HepG2 (cell line): ENCODE measurements around the gene PRRT1. TPM values are rescaled to one million over a fixed set of nuclear protein-coding genes. Genes with fewer than 3 reads are reported as not detected.

ENCODE experiments used
- ATAC-seq: fragments of 200-7000 bp; cut with Tn5 transposase; 3 replicates; pipeline ENCODE4 v1.9.1; 2020; ENCODE audit warnings: mild to moderate bottlenecking, moderate library complexity
- BruUV-seq: library from RNA; stranded (reverse); fragments of 400-500 nt; replicated peaks from 2 replicates; lab custom pipeline; 2021; lab: Mats Ljungman, UMichigan
- CTCF ChIA-PET: fragments of 300-600 bp; formaldehyde crosslinking; extraction: SDS; loops from one replicate; lab custom pipeline; 2021; ENCODE audit warnings: low total read pairs, inconsistent platforms, low intra/inter-chr PET ratio; lab: Yijun Ruan, JAX
- POLR2A ChIA-PET: fragments of 350-600 bp; sonication (Branson Sonifier 250); formaldehyde crosslinking; loops from one replicate; lab custom pipeline; 2020; ENCODE audit warnings: antibody characterized with exemption, inconsistent platforms; lab: Yijun Ruan, JAX
- DNase-seq: peaks from one replicate; pipeline ENCODE4 v3.0.0-alpha.2; 2015; ENCODE audit warnings: low spot score
- FAIRE-seq: peaks from 3 replicates; lab custom pipeline; 2011; peaks lifted over from hg19 to GRCh38; lab: Jason Lieb, UNC
- H2AFZ ChIP-seq: one replicate; pipeline ENCODE4 v1.6.1; 2011; ENCODE audit warnings: low read length, inconsistent platforms
- H3K27ac ChIP-seq: fragments of 300-600 bp; 3 replicates; pipeline ENCODE4 v1.8.0; 2011; ENCODE audit warnings: mixed run types, mild to moderate bottlenecking, mixed read lengths, low read length, inconsistent platforms; ENCODE audit not compliant: insufficient read depth; ENCODE audit errors: extremely low read length
- H3K27me3 ChIP-seq, 2 experiments: fragments of 200-600 bp in 1 of 2; 2 replicates in 1 of 2; 3 replicates in 1 of 2; pipeline versions ENCODE4 v1.6.0 to v1.8.0; 2011; ENCODE audit warnings: low read length in 2 of 2, mild to moderate bottlenecking in 2 of 2, moderate library complexity in 2 of 2, inconsistent platforms in 1 of 2; ENCODE audit not compliant: insufficient read depth in 2 of 2, control insufficient read depth in 1 of 2
- H3K36me3 ChIP-seq, 2 experiments: fragments of 200-600 bp in 1 of 2; replicated peaks in 1 of 2; 2 replicates in 1 of 2; 3 replicates in 1 of 2; pipeline versions ENCODE4 v1.5.1 to v1.8.0; 2011; ENCODE audit warnings: low read length in 2 of 2, inconsistent platforms in 1 of 2; ENCODE audit not compliant: insufficient read depth in 2 of 2, control insufficient read depth in 1 of 2
- H3K4me1 ChIP-seq: 2 replicates; pipeline ENCODE4 v1.5.1; 2012; ENCODE audit warnings: low read length, inconsistent platforms; ENCODE audit not compliant: insufficient read depth
- H3K4me2 ChIP-seq: 2 replicates; pipeline ENCODE4 v1.6.0; 2011; ENCODE audit warnings: low read depth, low read length, inconsistent platforms
- H3K4me3 ChIP-seq, 3 experiments: fragments of 200-600 bp in 1 of 3; sonication (generic), shearing (Covaris generic) in 1 of 3; replicated peaks in 1 of 3; 2 replicates each; pipeline ENCODE4 v1.5.1; 2011 to 2016; ENCODE audit warnings: low read length in 3 of 3, inconsistent platforms in 2 of 3, low read depth in 2 of 3, mild to moderate bottlenecking in 2 of 3, control low read depth in 1 of 3, mixed read lengths in 1 of 3; ENCODE audit not compliant: insufficient read depth in 1 of 3
- H3K79me2 ChIP-seq: one replicate; pipeline ENCODE4 v1.6.1; 2011; ENCODE audit warnings: low read length, inconsistent platforms; ENCODE audit not compliant: insufficient read depth
- H3K9ac ChIP-seq: 2 replicates; pipeline ENCODE4 v1.6.0; 2011; ENCODE audit warnings: mild to moderate bottlenecking, low read depth, low read length, inconsistent platforms; ENCODE audit not compliant: insufficient read depth
- H3K9me3 ChIP-seq: 2 replicates; pipeline ENCODE4 v1.5.1; 2012; ENCODE audit warnings: mild to moderate bottlenecking, low read length
- H4K20me1 ChIP-seq: 2 replicates; pipeline ENCODE4 v1.6.0; 2011; ENCODE audit warnings: inconsistent platforms, mild to moderate bottlenecking, low read length, moderate library complexity; ENCODE audit not compliant: insufficient read depth
- ETV6 ChIP-seq: sonication (generic); formaldehyde crosslinking; conservative IDR thresholded peaks from 2 replicates; pipeline ENCODE4 v1.4.0; 2020; ENCODE audit warnings: missing genetic modification reagents
- KLF11 ChIP-seq: IDR thresholded peaks from 2 replicates; pipeline ENCODE4 v1.6.1; 2016; ENCODE audit warnings: missing compliant biosample characterization
- KLF15 ChIP-seq: sonication (generic); formaldehyde crosslinking; IDR thresholded peaks from 2 replicates; pipeline ENCODE4 v1.8.1; 2023; ENCODE audit warnings: borderline replicate concordance, mild to moderate bottlenecking, inconsistent platforms, missing genetic modification reagents, mixed read lengths
- MAF1 ChIP-seq: sonication (generic); formaldehyde crosslinking; IDR thresholded peaks from 2 replicates; pipeline ENCODE4 v1.5.0; 2020; ENCODE audit warnings: missing genetic modification reagents, borderline replicate concordance
- MIER2 ChIP-seq: IDR thresholded peaks from 2 replicates; pipeline ENCODE4 v1.6.1; 2016; ENCODE audit warnings: missing biosample characterization, missing genetic modification reagents
- ZBTB38 ChIP-seq: sonication (generic); formaldehyde crosslinking; IDR thresholded peaks from 2 replicates; pipeline ENCODE4 v1.5.1; 2020; ENCODE audit warnings: mild to moderate bottlenecking, missing genetic modification reagents
- ZFP36L1 ChIP-seq: sonication (generic); formaldehyde crosslinking; IDR thresholded peaks from 2 replicates; pipeline ENCODE4 v1.8.0; 2022; ENCODE audit warnings: mild to moderate bottlenecking, missing genetic modification reagents, moderate library complexity
- ZNF205 ChIP-seq: IDR thresholded peaks from 2 replicates; pipeline ENCODE4 v1.6.1; 2018; ENCODE audit warnings: missing biosample characterization, missing genetic modification reagents
- ZNF772 ChIP-seq: sonication (generic); formaldehyde crosslinking; IDR thresholded peaks from 2 replicates; pipeline ENCODE4 v1.5.0; 2020; ENCODE audit warnings: mild to moderate bottlenecking, missing genetic modification reagents
- WGBS: methylation state at CpG from one replicate; pipeline ENCODE4 v1.1.6; 2017; ENCODE audit warnings: low lambda C conversion rate; 5-methylcytosine and 5-hydroxymethylcytosine counted together
- in situ Hi-C: cut with HindIII; loops from 2 replicates; pipeline ENCODE4 v1.10.0; 2017; ENCODE audit warnings: low pct_unique_long_range_greater_than_20kb; ENCODE audit not compliant: extremely low pct_ligation_motif_present
- intact Hi-C: fragments of 100-400 bp; cut with micrococcal nuclease; formaldehyde crosslinking; loops from one replicate; pipeline ENCODE4 v1.10.0; 2022; ENCODE audit not compliant: unreplicated experiment
- polyA plus RNA-seq, 8 experiments: library from polyadenylated mRNA; depleted of rRNA in 3 of 8; stranded (reverse) in 7 of 8; unstranded in 1 of 8; fragments of >200 nt; fragmentation: Illumina TruSeq in 4 of 8; extraction: Trizol in 4 of 8; gene quantifications; 2 replicates each; pipeline versions ENCODE4 v1.2.1 to v1.2.3, GENCODE V29; 2011 to 2016; ENCODE audit warnings: low read depth in 4 of 8, missing spikeins in 1 of 8, mixed read lengths in 1 of 8; ENCODE audit not compliant: insufficient read depth in 1 of 8
- total RNA-seq, 5 experiments: library from RNA; depleted of rRNA; stranded (reverse); fragments of >200 nt; fragmentation: Illumina TruSeq; extraction: Trizol; gene quantifications; 2 replicates each; pipeline ENCODE4 v1.2.3, GENCODE V29; 2016; ENCODE audit warnings: low read depth in 1 of 5
- TF ChIP-seq, protein P1 (sequence below): sonication (generic); formaldehyde crosslinking; IDR thresholded peaks from 2 replicates; pipeline ENCODE4 v1.8.1; 2022; ENCODE audit warnings: low read depth, mild to moderate bottlenecking, missing genetic modification reagents
- TF ChIP-seq, protein P2 (sequence below): sonication (generic); formaldehyde crosslinking; IDR thresholded peaks from 2 replicates; pipeline ENCODE4 v1.8.1; 2023; ENCODE audit warnings: mild to moderate bottlenecking, missing genetic modification reagents
- TF ChIP-seq, protein P3 (sequence below): sonication (generic); formaldehyde crosslinking; IDR thresholded peaks from 2 replicates; pipeline ENCODE4 v1.4.0; 2020; ENCODE audit warnings: missing genetic modification reagents
- TF ChIP-seq, protein P4 (sequence below): sonication (generic); formaldehyde crosslinking; IDR thresholded peaks from 2 replicates; pipeline ENCODE4 v1.4.0; 2020; ENCODE audit warnings: mild to moderate bottlenecking, missing genetic modification reagents

Gene PRRT1
- total and polyA plus RNA-seq, 2 of the 13 experiments (the other 11 are each of a cell fraction or from before 2014, with no cell fraction given), result 0.64 to 1.4 TPM

DNA sequence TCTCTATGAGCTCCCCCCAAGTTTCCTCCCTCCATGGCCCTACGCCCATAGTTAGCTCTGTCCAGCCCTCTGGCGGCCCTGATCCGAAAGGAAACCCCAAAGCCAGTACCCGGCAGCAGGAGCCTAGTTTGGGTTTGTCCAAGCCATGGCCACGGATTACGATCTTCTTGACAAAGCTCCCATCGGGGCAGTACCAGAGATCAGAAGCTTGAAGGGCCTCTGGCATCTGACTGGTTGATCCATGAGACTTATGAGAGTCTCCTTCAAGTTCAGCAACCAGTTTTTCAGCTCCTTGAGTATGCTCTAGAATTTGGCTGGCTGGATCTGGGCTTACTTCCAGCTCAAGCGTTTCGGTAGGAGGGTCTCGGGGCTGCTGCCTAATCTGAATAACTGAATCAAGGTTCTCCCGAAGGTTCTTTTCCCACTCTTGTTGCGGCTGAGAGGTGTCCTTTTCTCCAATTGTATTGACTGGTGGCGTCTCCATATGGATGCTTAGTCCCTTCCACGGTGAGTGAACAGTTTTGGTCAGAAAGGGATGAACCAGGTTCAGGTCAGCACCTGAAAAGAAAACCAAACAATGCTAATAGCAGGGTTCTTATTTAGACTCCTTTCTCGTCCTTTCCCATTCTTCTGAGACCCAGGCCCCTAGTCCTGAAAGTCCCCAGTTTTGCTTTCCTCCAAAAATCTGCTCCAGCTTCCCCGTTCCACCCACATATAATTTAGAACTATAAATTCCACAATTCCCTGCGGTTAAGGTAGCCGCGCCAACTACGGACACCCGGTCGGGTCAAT lies 22.2 kb downstream of the PRRT1 start:
- POLR2A ChIA-PET, result interaction anchor here (0.9 to 4.4 kb wide), 19 partner anchors 9 to 843 kb away, joined by 3 to 35 read pairs (median 7); partner anchors contain the start of genes AGPAT1, APOM, NEU1 and PBX2
- TSS peak; percentile 67 for BruUV-seq
- TF ChIP-seq KLF11 (CRISPR knock-in tag), result 0 out of 2 replicates have a peak, but pooled peaks have one; percentile 15
- TF ChIP-seq MIER2 (CRISPR knock-in tag), result 0 out of 2 replicates have a peak, but pooled peaks have one; percentile 9
- TF ChIP-seq ETV6, result 0 out of 2 replicates have a peak, but pooled peaks have one; percentile 10
- TF ChIP-seq ZBTB38 (CRISPR knock-in tag), result no peak
- TF ChIP-seq ZFP36L1, result 0 out of 2 replicates have a peak, but pooled peaks have one; percentile 55
- TF ChIP-seq, protein P1, sequence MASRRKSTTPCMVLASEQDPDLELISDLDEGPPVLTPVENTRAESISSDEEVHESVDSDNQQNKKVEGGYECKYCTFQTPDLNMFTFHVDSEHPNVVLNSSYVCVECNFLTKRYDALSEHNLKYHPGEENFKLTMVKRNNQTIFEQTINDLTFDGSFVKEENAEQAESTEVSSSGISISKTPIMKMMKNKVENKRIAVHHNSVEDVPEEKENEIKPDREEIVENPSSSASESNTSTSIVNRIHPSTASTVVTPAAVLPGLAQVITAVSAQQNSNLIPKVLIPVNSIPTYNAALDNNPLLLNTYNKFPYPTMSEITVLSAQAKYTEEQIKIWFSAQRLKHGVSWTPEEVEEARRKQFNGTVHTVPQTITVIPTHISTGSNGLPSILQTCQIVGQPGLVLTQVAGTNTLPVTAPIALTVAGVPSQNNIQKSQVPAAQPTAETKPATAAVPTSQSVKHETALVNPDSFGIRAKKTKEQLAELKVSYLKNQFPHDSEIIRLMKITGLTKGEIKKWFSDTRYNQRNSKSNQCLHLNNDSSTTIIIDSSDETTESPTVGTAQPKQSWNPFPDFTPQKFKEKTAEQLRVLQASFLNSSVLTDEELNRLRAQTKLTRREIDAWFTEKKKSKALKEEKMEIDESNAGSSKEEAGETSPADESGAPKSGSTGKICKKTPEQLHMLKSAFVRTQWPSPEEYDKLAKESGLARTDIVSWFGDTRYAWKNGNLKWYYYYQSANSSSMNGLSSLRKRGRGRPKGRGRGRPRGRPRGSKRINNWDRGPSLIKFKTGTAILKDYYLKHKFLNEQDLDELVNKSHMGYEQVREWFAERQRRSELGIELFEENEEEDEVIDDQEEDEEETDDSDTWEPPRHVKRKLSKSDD (CRISPR knock-in tag), result 0 out of 2 replicates have a peak, but pooled peaks have one; percentile 5
- TF ChIP-seq, protein P2, sequence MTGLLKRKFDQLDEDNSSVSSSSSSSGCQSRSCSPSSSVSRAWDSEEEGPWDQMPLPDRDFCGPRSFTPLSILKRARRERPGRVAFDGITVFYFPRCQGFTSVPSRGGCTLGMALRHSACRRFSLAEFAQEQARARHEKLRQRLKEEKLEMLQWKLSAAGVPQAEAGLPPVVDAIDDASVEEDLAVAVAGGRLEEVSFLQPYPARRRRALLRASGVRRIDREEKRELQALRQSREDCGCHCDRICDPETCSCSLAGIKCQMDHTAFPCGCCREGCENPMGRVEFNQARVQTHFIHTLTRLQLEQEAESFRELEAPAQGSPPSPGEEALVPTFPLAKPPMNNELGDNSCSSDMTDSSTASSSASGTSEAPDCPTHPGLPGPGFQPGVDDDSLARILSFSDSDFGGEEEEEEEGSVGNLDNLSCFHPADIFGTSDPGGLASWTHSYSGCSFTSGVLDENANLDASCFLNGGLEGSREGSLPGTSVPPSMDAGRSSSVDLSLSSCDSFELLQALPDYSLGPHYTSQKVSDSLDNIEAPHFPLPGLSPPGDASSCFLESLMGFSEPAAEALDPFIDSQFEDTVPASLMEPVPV (CRISPR knock-in tag), result 0 out of 2 replicates have a peak, but pooled peaks have one; percentile 8
- TF ChIP-seq, protein P3, sequence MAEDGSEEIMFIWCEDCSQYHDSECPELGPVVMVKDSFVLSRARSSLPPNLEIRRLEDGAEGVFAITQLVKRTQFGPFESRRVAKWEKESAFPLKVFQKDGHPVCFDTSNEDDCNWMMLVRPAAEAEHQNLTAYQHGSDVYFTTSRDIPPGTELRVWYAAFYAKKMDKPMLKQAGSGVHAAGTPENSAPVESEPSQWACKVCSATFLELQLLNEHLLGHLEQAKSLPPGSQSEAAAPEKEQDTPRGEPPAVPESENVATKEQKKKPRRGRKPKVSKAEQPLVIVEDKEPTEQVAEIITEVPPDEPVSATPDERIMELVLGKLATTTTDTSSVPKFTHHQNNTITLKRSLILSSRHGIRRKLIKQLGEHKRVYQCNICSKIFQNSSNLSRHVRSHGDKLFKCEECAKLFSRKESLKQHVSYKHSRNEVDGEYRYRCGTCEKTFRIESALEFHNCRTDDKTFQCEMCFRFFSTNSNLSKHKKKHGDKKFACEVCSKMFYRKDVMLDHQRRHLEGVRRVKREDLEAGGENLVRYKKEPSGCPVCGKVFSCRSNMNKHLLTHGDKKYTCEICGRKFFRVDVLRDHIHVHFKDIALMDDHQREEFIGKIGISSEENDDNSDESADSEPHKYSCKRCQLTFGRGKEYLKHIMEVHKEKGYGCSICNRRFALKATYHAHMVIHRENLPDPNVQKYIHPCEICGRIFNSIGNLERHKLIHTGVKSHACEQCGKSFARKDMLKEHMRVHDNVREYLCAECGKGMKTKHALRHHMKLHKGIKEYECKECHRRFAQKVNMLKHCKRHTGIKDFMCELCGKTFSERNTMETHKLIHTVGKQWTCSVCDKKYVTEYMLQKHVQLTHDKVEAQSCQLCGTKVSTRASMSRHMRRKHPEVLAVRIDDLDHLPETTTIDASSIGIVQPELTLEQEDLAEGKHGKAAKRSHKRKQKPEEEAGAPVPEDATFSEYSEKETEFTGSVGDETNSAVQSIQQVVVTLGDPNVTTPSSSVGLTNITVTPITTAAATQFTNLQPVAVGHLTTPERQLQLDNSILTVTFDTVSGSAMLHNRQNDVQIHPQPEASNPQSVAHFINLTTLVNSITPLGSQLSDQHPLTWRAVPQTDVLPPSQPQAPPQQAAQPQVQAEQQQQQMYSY (CRISPR knock-in tag), result 0 out of 2 replicates have a peak, but pooled peaks have one; percentile 17
- TF ChIP-seq KLF15, result 0 out of 2 replicates have a peak, but pooled peaks have one; percentile 22
- 0 out of 2 replicates have a peak, but pooled peaks have one; percentile 41 for TF ChIP-seq ZNF772 (CRISPR knock-in tag)
- TF ChIP-seq, protein P4, sequence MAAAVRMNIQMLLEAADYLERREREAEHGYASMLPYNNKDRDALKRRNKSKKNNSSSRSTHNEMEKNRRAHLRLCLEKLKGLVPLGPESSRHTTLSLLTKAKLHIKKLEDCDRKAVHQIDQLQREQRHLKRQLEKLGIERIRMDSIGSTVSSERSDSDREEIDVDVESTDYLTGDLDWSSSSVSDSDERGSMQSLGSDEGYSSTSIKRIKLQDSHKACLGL, result 0 out of 2 replicates have a peak, but pooled peaks have one; percentile 42
- TF ChIP-seq MAF1 (CRISPR knock-in tag), result no peak
- 0 out of 2 replicates have a peak, but pooled peaks have one; percentile 11 for TF ChIP-seq ZNF205

More for the DNA sequence above, 22.2 kb downstream of the PRRT1 start:
- H3K9me3 ChIP-seq, result no peaks in the 10 kb centered on the region
- CTCF ChIA-PET, result no interaction called here
- H3K27ac ChIP-seq, result peak overlapping the region; percentile 56
- H3K27me3 ChIP-seq, result peaks cover 1 to 6% of the 10 kb centered on the region in 2 experiments; a peak in 2 of 5 replicates
- peak; percentile 1; the same call in 1 of the 3 replicates for ATAC-seq
- intact Hi-C loops, result loop anchor here (1.0 kb wide), 1 partner anchor 25 kb away; the partner anchor contains the start of gene PPT2
- H2AFZ ChIP-seq, result peak overlapping the region; percentile 67
- H3K4me2 ChIP-seq, result peak overlapping the region; percentile 93
- in situ Hi-C loops, result no loop called here
- no peak for FAIRE-seq
- no peak for DNase-seq
- peaks cover 33% of the 10 kb centered on the region for H3K4me1 ChIP-seq
- no peaks in the 10 kb centered on the region for H4K20me1 ChIP-seq
- peaks cover 0 to 12% of the 10 kb centered on the region in 2 experiments; a peak in 3 of 5 replicates for H3K36me3 ChIP-seq
- peaks cover 25% of the 10 kb centered on the region for H3K79me2 ChIP-seq
- H3K9ac ChIP-seq, result peak overlapping the region; percentile 75
- WGBS, result 31% methylated on average over 22 of the region's 22 CpGs
- peak overlapping the region; percentile 79 to 87 (median 80) for H3K4me3 ChIP-seq
